Medulla oblongata (tissue), 1 donor: ENCODE data around the gene MYL9.

Experiments
- DNase-seq: peaks from one replicate; pipeline ENCODE4 v3.0.0-alpha.2; 2015; ENCODE audit errors: extremely low spot score

MYL9 gene

DNA sequence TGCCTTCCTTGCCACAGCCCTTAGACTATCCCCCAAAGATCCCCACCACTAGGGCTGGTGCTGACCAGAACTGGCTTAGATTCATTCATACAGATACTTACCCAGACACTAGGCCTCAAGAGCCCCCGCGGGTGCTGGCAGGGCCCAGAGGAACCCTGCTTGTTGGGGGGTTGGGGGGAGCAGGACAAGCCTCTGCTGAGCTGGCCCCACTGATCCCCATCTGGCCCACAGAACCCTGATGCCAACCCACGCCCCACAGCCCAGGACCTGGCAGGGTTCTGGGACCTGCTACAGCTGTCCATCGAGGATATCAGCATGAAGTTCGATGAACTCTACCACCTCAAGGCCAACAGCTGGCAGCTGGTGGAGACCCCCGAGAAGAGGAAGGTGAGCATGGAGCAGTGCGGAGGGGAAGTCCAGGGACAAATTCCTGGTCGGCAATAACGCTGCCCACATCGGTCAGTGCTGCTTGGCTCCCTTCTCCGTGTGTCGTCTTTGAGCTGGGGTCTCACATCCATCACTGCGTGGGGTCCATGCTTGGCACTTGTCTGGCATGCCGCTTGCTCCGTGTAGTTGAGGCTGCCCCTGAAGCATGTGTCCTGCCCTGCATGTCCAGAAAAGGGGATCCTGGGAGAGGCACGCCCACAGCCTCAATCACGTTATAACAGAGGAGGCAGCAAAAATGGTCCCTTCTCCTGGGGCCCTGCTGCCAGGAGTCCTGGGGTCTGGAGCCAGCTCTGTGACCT lies 15.5 kb upstream of the MYL9 start:
- no peak for DNase-seq

DNA sequence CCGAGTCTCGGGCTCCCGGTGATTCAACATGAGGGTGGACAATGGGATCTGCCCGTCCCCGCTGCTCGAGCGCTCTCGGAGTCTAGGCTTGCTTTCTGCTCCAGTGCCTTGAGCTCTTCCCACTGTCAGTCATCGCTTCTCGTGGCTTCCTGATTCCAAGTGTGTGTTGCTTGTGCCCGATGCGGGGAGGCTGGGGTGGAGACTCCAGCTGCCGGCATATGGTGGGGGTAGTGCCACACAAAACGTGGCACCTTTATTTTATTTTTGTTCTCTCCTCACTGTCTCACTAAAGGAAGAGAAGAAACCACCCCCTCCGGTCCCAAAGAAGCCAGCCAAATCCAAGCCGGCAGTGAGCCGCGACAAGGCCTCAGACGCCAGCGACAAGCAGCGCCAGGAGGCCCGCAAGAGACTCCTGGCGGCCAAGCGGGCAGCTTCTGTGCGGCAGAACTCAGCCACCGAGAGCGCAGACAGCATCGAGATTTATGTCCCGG lies 14.8 kb upstream of the MYL9 start:
- DNase-seq, result no peak

DNA sequence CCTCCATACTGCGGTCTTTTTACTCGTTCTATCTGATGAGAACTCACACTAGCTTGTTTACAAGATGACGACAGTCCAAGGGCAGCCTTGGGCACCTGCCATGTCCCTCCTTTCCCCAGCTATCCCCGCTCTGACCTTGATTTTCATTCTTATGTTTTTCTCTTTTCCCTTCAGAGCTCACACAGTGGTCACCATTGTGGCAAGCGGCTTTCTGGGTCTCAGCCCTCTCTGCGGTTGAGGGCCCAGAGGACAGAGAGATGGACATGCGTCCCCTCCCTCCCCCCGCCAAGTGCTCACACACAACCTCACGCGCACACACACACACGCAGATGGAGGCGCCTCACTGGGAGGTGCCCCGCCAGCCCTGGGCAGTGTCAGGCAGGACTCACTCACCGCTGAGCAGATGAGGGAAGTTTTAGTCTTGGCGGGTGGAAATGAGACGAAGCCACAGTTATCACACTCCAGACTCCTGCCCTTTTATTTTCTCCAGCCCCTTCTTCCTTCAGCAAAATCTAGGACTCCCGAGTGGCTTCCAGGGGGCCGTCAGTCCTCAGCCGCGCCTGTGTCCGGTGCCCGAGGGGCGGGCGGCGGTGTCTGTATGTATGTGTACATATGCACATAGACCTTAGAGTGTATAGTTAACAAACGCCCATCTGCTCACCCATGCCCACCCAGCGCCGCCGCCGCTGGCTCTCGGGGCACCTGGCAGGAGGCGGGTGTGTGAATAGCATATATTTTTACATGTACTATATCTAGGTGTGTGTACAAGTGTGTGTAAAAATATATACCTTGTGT lies 13.8 kb upstream of the MYL9 start:
- DNase-seq, result no peak

DNA sequence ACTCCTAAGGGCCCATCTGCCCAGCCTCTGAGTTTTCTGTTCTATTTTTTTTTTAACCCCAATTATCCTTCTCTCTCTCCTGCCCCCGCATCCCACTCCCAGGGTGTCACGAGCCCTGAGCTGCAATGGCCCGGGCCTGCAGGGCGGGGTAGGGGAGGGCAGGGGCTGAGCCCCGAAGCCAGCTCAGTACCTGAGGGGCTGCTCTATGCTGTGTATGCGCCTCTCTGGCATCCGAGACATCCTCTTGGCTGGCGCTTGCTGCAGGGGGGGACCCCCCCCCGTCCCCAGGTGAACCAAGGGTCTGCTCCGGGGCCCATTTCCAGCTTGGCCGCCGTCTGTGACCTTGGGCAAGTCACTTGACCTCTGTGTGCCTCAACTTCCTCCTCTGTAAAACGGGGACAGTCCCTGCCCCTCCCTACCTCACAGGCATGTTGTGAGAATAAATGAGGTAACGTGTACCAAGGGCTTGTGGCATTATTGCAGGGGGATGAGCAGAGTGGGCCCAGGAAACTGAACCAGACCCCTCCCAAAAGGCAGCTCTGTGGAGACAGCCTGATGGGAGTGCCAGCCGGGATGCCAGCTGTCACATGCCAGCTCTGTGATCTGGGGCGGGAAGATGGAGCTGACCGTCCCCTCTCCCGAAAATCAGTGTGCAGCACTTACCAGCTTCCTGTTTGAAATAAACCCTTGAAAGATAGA lies 13.0 kb upstream of the MYL9 start:
- no peak for DNase-seq

DNA sequence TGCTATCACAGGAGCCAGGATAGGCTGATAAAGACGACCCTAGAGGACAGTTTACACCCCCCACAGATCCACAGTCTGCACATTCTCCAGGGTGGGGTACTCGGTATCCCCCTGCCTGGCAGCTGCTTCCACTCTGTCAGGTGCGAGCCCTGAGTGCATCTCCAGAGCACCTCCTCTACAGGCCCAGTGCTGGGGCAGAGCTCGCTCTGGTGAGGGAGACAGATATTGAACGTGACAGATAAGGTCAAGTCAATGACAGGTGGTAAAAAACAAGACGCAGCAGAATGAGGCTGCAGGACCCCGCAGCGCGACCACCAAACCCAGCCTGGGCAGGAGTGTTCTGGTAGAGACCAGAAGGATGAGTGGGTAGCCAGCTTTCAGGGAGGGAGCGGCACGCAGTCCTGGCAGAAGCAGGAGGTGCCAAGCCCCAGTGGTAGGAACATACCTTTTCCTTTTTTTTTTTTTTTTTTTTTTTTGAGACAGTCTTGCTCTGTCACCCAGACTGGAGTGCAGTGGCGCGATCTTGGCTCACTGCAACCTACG lies 12.4 kb upstream of the MYL9 start:
- no peak for DNase-seq

DNA sequence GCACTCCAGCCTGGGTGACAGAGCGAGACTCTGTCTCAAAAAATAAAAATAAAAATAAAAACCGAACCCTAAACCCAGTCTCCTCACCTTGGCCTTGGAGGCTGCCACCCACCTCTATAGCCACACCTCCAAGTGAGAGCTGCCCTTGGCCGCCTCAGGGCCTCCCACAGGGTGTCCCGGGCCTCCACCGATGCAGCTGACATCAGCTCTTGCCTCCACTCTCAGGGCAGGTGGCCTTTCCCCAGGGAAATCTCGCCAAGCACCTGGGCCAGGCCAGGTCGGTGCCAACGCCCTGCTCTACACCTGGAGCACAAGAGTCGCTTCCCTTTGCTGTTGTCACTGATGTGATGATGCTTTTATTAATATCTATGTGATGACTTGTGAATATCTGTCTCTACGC lies 8.9 kb upstream of the MYL9 start:
- no peak for DNase-seq

DNA sequence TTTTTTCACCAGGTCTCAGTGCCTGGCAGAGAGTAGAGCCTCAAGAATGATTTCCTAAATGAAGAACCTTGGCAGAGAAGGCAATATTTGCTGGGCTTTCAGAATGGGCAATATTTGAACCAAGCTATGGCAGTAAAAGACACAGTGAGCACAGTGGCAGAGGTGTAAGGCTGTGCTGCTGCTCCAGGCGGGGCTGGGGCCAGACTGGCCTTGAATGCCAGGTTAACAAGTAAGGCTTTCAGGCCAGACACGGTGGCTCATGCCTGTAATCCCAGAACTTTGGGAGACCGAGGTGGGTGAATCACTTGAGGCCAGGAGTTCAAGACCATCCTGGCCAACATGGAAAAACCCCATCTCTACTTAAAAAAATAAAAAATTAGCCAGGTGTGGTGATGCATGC lies 8.5 kb upstream of the MYL9 start:
- DNase-seq, result no peak

DNA sequence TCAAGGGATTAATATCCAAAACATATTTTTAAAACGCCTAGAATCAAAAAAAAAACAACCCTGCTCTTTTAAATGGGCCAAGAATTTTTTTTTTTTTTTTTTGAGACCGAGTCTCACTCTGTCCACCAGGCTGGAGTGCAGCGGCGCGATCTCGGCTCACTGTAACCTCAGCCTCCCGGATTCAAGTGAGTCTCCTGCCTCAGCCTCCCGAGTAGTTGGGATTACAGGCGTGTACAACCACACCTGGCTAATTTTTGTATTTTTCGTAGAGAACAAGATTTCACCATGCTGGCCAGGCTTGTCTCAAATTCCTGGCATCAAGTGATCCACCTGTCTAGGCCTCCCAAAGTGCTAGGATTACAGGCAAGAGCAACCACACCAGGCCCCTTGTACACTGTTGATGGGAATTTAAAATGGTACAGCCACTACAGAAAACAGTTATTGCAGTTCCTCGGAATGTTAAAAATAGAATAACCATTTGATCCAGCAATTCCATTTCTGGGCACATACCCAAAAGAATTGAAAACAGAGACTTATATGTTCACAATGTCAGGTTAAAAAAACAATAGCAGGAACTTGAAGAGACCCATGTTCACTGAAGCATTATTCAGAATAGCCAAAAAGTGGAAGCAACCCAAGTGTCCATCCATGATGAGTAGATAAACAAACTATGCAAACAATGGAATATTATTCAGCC lies 3.1 kb upstream of the MYL9 start:
- DNase-seq, result no peak

DNA sequence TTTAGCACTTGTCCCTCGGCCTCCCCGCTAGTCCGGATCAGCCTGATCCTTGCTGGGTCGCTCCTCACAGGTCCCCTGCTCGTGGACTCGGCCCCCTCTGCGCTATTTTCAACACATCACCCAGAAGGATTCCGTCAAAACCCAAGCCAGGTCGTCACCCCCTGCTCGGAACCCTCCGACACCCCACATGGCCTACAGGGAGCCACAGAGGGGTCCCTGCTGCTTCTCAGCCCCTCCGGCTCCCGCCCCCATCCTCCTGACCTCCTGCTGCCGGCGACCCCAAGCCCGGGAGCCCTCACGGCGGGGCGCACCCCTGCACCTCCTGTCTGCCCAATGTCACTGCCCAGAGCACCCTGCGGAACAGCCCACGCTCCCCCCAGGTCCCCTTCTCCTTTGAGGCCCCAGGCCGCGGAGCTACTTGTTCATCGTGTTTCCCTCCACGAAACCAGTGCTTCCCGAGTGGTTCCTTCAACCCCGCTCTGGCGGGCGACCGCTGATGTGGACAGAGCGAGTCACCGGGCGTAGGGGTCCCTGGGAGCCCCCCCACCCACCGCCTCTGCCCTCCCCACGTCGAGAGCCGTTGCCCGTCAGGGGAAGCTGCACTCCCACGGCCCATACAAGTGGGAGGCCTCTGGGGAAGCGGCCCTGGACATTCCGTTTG lies 638 bp upstream of the MYL9 start:
- no peak for DNase-seq

DNA sequence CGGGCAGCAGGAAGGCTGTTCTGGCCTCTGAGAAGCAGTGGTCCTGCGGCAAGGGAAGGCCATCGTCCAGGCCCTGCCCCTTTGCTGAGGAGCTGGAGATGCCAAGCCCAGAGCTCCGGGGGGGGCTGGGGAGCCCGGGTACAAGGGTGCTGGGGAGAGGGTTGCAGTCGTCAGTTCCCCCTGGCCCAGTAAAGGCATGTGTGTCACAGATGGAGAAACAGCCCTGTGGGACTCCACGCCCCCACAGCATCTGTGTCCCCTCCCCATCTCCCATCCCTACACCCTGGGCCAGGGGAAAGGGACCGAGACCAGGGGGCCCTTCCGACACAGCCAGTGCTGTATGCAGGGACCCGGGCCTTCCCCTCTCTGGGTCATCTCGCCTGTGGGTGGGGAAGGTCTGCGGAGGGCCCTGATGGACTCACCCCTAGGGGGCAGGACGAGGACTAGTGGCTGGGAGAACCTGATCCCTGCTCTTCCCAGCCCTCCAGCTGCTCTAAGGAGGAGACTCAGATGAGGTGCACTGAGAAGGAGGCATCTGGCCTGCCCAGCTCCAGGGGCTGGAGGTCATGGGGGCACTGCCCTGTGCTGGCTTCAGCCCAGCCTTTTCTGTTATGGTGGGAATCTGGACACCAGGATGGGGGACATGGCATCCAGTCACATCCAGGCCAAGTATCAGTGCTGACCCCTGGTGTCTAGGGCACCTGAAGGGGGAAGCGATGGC lies 609 bp downstream of the MYL9 start:
- DNase-seq, result no peak

DNA sequence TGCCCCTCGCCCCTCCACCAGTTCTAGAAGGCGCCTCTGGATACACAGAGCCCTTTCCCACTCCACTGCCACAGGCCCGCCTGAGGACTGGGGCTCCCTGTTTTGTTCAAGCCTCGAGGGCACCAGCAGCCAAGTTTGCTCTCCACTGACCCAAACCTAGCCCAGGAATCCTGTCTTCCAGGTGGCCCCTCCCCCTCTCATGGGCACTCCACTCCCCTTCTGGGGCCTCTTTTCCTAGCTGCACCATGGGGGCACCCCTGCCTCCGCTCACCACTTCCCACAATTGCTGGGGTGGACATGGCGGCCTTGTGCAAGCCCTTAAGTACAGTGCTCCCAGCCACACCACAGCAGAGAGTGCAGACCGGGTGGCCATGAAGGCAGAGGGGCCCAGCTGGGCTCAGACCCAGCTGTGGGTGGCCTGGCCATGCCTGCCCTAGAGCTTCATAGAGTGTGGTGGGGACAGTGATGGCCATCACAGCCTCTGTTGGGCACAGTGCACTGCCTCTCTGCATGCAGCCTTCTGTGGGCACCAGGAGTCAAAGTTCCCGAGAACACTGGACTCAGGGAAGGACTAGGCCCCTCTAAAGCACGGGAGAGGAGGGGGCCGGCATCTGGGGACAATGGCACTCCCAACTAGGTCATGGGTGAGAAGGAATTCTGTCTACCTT lies 1.3 kb downstream of the MYL9 start:
- DNase-seq, result no peak

DNA sequence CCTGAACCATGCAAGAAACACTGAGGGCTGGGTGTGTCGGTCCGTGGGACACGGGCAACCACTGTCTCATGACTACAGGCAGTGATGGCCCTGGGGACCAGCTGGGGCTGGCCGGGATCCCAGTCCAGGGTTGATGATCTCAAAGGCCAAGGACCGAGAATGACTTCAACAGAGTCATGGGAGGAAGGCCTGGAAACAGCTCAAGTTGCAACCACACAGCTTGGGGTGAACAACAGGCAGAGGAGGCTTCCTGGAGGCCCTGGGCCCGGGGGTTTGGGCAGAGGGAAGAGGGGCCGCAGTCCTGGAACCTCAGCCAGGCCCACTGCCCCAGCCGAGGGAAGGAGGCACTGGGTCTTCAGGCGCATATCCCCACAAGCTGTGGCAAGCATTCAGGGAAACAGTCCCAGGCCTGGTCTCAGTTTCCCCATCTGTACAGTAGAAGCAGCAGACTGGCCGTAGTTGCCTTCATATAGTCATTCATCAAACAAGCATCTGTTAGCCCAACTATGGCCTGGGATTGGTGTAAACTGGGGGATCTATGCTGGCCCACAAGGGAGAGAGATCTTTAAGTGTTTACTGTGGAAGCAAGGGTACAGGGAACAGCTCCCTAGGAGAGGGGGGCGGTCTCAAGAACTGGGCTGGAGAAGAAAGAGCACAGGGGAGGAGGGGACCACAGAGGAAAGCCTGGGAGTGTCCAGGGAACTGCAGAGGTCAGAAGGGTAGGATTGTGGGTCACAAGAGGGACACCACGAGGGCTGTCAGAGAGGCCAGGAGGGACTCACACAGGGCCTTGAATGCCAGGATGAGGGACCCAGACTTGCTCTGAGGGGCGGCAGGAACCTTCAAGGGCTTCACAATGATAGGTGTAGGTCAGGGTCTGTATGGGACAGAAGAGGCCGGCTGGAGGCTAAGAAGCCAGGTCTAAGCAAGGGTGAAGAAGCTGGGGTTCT lies 2.1 kb downstream of the MYL9 start:
- no peak for DNase-seq

DNA sequence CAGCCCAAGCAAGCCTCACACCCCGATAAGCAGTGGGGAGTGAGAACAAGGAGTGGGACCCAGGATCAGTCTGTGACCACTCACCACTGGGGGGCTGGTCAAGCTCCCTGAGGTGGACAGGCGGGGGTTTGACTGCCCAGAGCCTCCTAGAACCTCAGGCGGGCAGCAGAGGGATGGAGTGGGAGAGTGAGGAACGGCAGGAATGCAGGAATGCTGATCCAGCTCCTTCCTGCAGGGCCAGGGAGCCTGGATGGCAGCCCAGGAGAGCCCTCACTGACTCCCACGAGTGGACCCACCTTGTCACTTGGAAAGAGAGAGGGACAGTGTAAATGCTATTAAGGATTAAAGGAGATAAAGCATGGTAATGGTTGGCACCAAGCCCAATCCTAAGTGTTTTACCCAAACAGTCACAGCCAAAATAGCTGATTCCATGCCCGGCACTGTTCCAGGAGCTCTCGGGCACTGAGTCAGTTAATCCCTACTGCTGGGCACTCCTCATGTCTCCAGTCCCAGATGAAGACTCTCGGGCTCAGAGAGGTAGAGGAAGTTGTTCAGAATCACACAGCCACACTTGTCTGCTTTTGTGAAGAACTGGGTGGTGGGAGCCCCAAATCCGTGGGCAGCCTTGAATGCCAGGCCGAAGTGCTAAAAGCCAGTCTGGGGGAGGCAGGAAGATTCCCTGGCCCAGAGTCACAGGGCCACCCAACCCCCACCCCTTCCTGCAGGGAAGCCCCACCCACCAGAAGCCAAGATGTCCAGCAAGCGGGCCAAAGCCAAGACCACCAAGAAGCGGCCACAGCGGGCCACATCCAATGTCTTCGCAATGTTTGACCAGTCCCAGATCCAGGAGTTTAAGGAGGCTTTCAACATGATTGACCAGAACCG lies 3.1 kb downstream of the MYL9 start:
- DNase-seq, result no peak

DNA sequence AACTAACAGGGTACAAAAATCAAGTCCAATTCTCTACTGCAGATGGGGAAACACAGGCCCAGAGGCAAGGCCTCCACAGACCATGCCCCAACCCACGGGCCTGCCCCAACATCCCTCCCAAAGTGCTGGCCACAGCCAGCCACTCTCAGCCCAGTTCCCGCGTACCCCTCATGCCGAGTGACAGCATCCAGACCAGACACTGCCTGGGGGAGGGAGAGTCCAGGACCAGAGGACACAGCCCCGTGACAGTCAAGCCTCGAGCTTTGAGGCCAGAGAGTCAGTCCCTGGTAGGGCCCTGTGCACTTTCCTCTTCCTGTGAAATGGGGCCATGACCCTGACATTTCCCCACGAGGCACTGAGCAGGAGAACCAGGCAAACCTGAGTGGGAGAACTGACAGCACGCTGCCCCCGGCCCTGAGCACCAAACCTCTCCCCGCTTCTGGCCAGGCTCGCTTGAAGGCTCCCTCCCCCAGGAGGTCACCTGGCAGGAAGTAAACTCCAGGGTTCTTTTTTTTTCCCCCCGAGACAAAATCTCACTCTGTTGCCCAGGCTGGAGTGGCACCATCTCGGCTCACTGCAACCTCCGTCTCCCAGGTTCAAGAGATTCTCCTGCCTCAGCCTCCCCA lies 4.9 kb downstream of the MYL9 start:
- no peak for DNase-seq

DNA sequence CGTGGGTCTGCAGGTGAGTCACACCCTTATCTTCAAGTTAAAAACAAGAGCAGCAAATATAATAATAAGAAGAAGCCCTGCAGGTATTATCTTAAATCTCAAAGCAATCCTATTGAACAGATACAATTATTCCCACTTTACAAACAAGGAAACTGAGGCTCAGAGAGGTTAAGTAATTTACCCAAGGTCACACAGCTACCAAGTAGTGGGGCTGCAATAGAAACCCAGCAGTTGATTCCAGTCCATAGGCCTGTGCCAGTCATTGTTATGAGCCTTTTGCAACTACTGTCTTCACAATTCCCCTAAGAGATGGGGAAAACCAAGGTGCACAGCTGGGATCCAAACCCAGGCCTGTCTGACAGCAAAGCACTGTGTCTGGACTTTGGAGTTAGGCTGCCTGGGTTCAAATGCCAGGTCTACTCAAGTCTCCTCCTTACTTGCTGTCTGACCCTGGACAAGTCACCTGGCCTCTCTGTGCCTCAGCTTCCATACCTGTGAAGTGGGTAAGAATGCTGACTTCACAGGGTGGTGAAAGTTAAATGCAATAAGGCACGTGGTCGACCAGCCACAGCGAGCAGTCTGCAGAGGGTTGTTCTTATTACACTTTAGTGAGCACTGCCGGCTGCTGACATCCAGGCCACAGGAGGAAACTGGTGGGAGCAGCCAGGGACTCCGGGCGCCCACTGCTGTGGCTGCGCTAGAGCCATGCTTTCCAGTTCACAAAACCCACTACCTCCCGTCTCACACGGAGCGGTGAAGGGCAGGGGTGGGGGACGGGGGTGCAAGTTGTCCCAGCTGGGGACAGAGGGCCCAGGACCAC lies 6.1 kb downstream of the MYL9 start:
- no peak for DNase-seq

DNA sequence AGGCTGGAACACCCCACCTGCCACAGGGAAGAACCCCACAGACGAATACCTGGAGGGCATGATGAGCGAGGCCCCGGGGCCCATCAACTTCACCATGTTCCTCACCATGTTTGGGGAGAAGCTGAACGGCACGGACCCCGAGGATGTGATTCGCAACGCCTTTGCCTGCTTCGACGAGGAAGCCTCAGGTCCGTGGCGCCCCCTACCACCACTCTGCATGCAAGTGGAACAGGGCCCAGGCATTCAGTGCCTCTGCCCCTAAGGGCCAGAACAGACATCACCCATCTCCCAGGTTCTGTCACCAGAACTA lies 6.6 kb downstream of the MYL9 start:
- DNase-seq, result no peak
